ENCODE data around the gene HDGFL3. TPM values are rescaled to one million over a fixed set of nuclear protein-coding genes. Genes with fewer than 3 reads are reported as not detected.
"Not testable (repeated sequence)": the region's sequence is repeated elsewhere in the genome, so short reads cannot be mapped to it uniquely, and the experiment has no call there.

The HDGFL3 gene
- total RNA-seq, 4 donors from 2014 or later = 4.0 to 23.1 (median 14.2) TPM

DNA sequence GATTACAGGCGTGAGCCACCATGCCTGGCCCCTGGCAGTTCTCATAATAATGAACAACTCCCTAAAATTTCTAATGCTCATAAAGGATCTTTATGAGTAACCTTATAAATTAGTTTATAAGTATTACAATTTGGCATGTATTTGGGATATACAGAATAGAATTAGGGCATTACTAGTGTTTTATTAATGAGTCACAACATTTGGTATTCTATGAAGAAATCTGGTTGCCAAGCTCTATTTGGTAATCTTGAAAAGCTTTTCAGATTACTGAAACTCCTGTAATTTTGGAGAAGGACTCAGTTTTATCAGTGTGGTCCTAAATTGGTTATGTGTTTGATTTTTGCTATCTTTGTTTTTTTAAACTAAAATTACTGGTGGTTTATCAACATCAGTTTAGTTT, 54.3 kb downstream of the HDGFL3 start:
- no peaks in the 10 kb centered on the region for H3K27me3 ChIP-seq
- H3K9me3 ChIP-seq = no peaks in the 10 kb centered on the region
- no peaks in the 10 kb centered on the region for H3K4me1 ChIP-seq
- no peak overlapping the region for H3K4me3 ChIP-seq
- H3K27ac ChIP-seq = no peak overlapping the region
- TF ChIP-seq, protein P1, sequence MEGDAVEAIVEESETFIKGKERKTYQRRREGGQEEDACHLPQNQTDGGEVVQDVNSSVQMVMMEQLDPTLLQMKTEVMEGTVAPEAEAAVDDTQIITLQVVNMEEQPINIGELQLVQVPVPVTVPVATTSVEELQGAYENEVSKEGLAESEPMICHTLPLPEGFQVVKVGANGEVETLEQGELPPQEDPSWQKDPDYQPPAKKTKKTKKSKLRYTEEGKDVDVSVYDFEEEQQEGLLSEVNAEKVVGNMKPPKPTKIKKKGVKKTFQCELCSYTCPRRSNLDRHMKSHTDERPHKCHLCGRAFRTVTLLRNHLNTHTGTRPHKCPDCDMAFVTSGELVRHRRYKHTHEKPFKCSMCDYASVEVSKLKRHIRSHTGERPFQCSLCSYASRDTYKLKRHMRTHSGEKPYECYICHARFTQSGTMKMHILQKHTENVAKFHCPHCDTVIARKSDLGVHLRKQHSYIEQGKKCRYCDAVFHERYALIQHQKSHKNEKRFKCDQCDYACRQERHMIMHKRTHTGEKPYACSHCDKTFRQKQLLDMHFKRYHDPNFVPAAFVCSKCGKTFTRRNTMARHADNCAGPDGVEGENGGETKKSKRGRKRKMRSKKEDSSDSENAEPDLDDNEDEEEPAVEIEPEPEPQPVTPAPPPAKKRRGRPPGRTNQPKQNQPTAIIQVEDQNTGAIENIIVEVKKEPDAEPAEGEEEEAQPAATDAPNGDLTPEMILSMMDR (IDR thresholded peaks at IDR 0.05) = no peak
- no peak for TF ChIP-seq POLR2A (IDR thresholded peaks at IDR 0.05)
- peaks cover 0 to 17% (median 0%) of the 10 kb centered on the region in 3 donors for H3K36me3 ChIP-seq
- no peak for DNase-seq

DNA sequence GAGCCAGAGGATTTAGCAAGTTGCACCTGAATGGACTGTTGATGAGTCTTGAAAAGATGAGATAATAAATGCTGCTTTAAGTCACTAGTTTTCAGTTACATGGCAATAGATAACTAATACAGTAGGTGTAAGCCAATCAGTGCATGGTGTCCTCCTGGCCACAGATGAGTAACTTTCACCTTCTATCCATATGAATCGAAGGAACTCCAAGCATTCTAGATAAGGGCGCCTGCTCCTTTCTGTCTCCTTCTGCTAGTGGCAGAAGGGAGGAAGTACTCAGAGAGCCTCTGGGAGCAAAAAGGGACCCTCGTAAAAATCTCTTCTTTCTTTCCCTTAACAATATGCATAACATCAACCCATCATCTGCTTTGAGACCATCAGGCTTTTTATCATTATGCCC, 62.9 kb downstream of the HDGFL3 start:
- no peak overlapping the region for H3K27ac ChIP-seq
- H3K4me1 ChIP-seq = no peaks in the 10 kb centered on the region
- peaks cover 0 to 9% (median 0%) of the 10 kb centered on the region in 3 donors for H3K36me3 ChIP-seq
- no peaks in the 10 kb centered on the region for H3K9me3 ChIP-seq
- no peak for DNase-seq
- H3K27me3 ChIP-seq = no peaks in the 10 kb centered on the region
- no peak for TF ChIP-seq POLR2A (IDR thresholded peaks at IDR 0.05)
- TF ChIP-seq, protein P1 (IDR thresholded peaks at IDR 0.05) = no peak
- H3K4me3 ChIP-seq = no peak overlapping the region

DNA sequence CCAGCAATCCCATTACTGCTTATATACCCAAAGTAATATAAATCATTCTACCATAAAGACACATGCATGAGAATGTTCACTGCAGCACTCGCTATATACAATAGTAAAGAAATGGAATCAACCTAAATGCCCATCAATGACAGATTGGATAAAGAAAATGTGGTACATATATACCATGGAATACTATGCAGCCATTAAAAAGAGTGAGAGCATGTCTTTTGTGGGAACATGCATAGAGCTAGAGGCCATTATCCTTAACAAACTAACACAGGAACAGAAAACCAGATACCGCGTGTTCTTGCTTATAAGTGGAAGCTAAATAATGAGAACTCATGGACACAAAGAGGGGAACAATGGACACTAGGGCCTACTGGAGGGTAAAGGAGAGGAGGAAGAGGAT, 65.5 kb downstream of the HDGFL3 start:
- not testable (repeated sequence) for H3K36me3 ChIP-seq, H3K9me3 ChIP-seq, H3K27ac ChIP-seq, H3K4me1 ChIP-seq, H3K4me3 ChIP-seq, H3K27me3 ChIP-seq, DNase-seq

DNA sequence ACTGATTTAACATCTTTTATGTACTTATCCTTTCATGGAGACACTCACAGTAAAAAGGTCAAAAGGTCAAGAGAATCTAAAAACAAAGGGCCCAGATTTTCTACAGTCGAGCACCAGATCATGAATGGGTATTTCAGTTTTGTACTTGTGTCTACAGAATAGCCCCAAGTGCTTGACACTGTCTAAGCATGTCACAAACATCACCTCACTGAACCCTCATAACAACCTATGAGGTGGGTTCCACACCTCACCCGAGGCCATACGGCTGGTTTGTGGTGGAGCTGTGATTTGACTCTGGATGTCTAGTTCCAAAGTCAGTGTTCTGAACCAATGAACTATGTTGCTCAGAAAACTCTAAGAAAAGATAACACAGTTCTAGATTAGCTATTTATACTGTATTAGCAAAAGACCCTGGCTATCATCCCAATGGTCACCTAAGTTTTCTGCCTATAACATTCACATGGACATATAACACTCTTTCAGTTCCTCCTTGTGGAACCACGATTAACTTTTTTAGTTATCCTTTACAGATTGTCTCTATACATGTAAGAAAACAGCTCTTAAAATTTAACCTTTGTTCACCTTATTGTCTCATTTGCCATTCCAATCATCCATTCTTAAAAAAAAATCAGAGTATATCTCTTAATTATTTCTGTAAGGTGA, 74.6 kb downstream of the HDGFL3 start:
- no peak overlapping the region for H3K4me3 ChIP-seq

DNA sequence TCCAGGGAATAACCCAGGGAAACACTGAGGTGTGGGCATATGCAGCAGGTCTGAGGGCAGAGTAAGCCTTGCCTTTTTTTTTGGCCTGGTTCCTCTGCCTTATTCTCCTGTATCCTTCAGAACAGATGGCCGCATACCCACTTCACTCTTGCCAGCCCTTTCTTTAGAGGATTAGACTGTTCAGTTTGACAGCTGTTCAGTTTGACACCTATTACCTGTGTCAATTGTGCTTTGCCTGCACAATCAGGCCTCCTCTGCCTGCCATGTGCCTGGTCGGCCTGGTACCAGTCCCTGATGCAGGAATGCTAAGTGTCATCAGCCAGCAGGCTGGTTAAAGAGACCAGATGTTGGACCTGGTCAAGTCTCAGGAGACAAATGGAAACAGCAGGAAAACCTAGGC, 77.8 kb downstream of the HDGFL3 start:
- Histone ChIP-seq H3K4me3 (no peak overlapping the region), H3K27me3 (no peaks in the 10 kb centered on the region), H3K4me1 (no peaks in the 10 kb centered on the region), H3K27ac (no peak overlapping the region), H3K36me3 (no peaks in the 10 kb centered on the region), H3K9me3 (no peaks in the 10 kb centered on the region)
- no peak for DNase-seq
- no peak for TF ChIP-seq POLR2A (IDR thresholded peaks at IDR 0.05)
- TF ChIP-seq, protein P1 (IDR thresholded peaks at IDR 0.05) = no peak

More for the DNA sequence above, 74.6 kb downstream of the HDGFL3 start:
- DNase-seq = no peak
- no peaks in the 10 kb centered on the region for H3K4me1 ChIP-seq
- H3K9me3 ChIP-seq = no peaks in the 10 kb centered on the region
- no peak overlapping the region for H3K27ac ChIP-seq
- H3K27me3 ChIP-seq = no peaks in the 10 kb centered on the region
- no peaks in the 10 kb centered on the region for H3K36me3 ChIP-seq
- TF ChIP-seq POLR2A (IDR thresholded peaks at IDR 0.05) = no peak
- TF ChIP-seq, protein P1 (IDR thresholded peaks at IDR 0.05) = no peak

DNA sequence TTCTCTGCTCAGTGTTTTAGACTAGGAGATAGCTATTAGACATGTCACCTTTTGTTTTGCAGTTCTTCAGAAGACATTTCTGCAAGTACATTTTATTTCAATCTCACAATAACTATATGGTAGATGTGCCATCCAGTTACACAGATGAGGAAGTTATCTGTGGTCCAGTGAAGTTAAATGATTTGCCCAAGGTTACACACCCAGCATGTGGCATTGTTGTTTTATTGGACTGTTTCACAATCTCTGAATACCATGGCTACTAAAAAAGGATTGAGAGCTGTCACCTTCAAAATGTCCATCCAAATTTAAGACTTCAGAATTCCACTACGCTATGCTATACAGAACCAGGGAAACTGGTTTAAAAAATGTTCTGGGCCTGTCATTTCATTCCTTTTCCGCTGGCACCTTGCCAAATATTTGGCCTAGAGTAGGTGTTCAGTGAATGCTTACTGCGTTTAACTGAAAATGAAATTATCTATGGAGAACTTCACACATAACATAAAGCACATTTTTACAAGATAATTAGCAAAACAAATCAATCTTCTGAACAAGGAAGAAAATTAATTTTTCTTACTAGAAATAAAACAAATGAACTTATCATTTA, 80.0 kb downstream of the HDGFL3 start:
- Histone ChIP-seq H3K4me3 (no peak overlapping the region), H3K9me3 (no peaks in the 10 kb centered on the region), H3K27me3 (no peaks in the 10 kb centered on the region), H3K27ac (no peak overlapping the region), H3K4me1 (no peaks in the 10 kb centered on the region), H3K36me3 (no peaks in the 10 kb centered on the region)
- DNase-seq = no peak
- TF ChIP-seq, protein P1 (IDR thresholded peaks at IDR 0.05) = no peak
- no peak for TF ChIP-seq POLR2A (IDR thresholded peaks at IDR 0.05)
